IMR-90 (cell line): Measurements from ENCODE around the gene ATP12A. TPM values are rescaled to one million over a fixed set of nuclear protein-coding genes. Genes with fewer than 3 reads are reported as not detected.

Experiments used
- ATAC-seq: fragments of 200-7000 bp; cut with Tn5 transposase; 2 replicates; pipeline ENCODE4 v1.9.1; 2020; ENCODE audit warnings: low read depth, mild to moderate bottlenecking, moderate library complexity
- BruUV-seq: library from RNA; stranded (reverse); fragments of 400-500 nt; replicated peaks from 2 replicates; lab custom pipeline; 2021; lab: Mats Ljungman, UMichigan
- CTCF ChIA-PET: fragments of 300-600 bp; formaldehyde crosslinking; extraction: SDS; loops from one replicate; lab custom pipeline; 2021; ENCODE audit warnings: antibody characterized with exemption; lab: Yijun Ruan, JAX
- POLR2A ChIA-PET: fragments of 300-600 bp; sonication (Branson Sonifier 250); formaldehyde crosslinking; loops from one replicate; lab custom pipeline; 2022; ENCODE audit warnings: antibody characterized with exemption; ENCODE audit not compliant: unreplicated experiment; lab: Charles Lee
- DNase-seq: peaks from one replicate; pipeline ENCODE4 v3.0.0; 2013
- H2AFZ ChIP-seq: replicated peaks from 2 replicates; pipeline ENCODE3; 2013; ENCODE audit warnings: low read length, mild to moderate bottlenecking; ENCODE audit not compliant: poor library complexity
- H2AK5ac ChIP-seq: 2 replicates; pipeline ENCODE4 v1.6.1; 2013; ENCODE audit warnings: low read depth, low read length, inconsistent platforms
- H2AK9ac ChIP-seq: replicated peaks from 2 replicates; pipeline ENCODE3; 2013; ENCODE audit warnings: mild to moderate bottlenecking, low read depth, low read length, moderate library complexity; ENCODE audit not compliant: poor library complexity
- H2BK120ac ChIP-seq: 2 replicates; pipeline ENCODE4 v1.6.1; 2013; ENCODE audit warnings: low read depth, low read length, inconsistent platforms
- H2BK15ac ChIP-seq: 3 replicates; pipeline ENCODE4 v1.6.1; 2013; ENCODE audit warnings: low read depth, low read length, inconsistent platforms
- H2BK20ac ChIP-seq: 2 replicates; pipeline ENCODE4 v1.6.1; 2013; ENCODE audit warnings: low read depth, mild to moderate bottlenecking, inconsistent platforms, low read length, moderate library complexity
- H2BK5ac ChIP-seq: 2 replicates; pipeline ENCODE4 v1.6.1; 2013; ENCODE audit warnings: mild to moderate bottlenecking, low read depth, low read length, inconsistent platforms; ENCODE audit not compliant: poor library complexity, severe bottlenecking
- H3K14ac ChIP-seq: replicated peaks from 2 replicates; pipeline ENCODE4 v1.6.1; 2013; ENCODE audit warnings: low read depth, low read length, inconsistent platforms
- H3K18ac ChIP-seq: 2 replicates; pipeline ENCODE4 v1.6.1; 2013; ENCODE audit warnings: low read depth, low read length, control low read depth
- H3K23ac ChIP-seq: 2 replicates; pipeline ENCODE4 v1.6.1; 2013; ENCODE audit warnings: low read depth, low read length, inconsistent platforms
- H3K27ac ChIP-seq: 2 replicates; pipeline ENCODE4 v1.5.1; 2013; ENCODE audit warnings: mild to moderate bottlenecking, control low read depth, low read length; ENCODE audit not compliant: insufficient read depth
- H3K27me3 ChIP-seq: 2 replicates; pipeline ENCODE4 v1.6.1; 2013; ENCODE audit warnings: low read length; ENCODE audit not compliant: control insufficient read depth, insufficient read depth
- H3K36me3 ChIP-seq: 2 replicates; pipeline ENCODE4 v1.6.1; 2013; ENCODE audit warnings: low read length, mixed read lengths; ENCODE audit not compliant: control insufficient read depth, insufficient read depth
- H3K4ac ChIP-seq: 2 replicates; pipeline ENCODE4 v1.6.1; 2013; ENCODE audit warnings: low read depth, low read length, inconsistent platforms
- H3K4me1 ChIP-seq: 2 replicates; pipeline ENCODE4 v1.6.1; 2013; ENCODE audit warnings: low read length, mixed read lengths; ENCODE audit not compliant: control insufficient read depth, insufficient read depth
- H3K4me2 ChIP-seq: 2 replicates; pipeline ENCODE4 v1.6.1; 2013; ENCODE audit warnings: low read depth, mild to moderate bottlenecking, control low read depth, low read length, moderate library complexity
- H3K4me3 ChIP-seq: 2 replicates; pipeline ENCODE4 v1.5.1; 2013; ENCODE audit warnings: low read depth, mild to moderate bottlenecking, control low read depth, low read length, moderate library complexity; ENCODE audit not compliant: insufficient read depth
- H3K56ac ChIP-seq: 2 replicates; pipeline ENCODE4 v1.6.1; 2013; ENCODE audit warnings: low read length, inconsistent platforms; ENCODE audit not compliant: insufficient read depth; ENCODE audit errors: extremely low read depth
- H3K79me1 ChIP-seq, 2 experiments: 2 replicates each; pipeline ENCODE4 v1.6.1; 2013; ENCODE audit warnings: low read length in 2 of 2, inconsistent platforms in 1 of 2, low read depth in 1 of 2
- H3K9ac ChIP-seq: 2 replicates; pipeline ENCODE4 v1.6.1; 2013; ENCODE audit warnings: low read depth, low read length, control low read depth
- H3K9me1 ChIP-seq: 2 replicates; pipeline ENCODE4 v1.6.1; 2013; ENCODE audit warnings: low read length, inconsistent platforms; ENCODE audit not compliant: insufficient read depth
- H3K9me3 ChIP-seq: 2 replicates; pipeline ENCODE4 v1.6.1; 2013; ENCODE audit warnings: low read length; ENCODE audit not compliant: control insufficient read depth, insufficient read depth
- H4K20me1 ChIP-seq: 2 replicates; pipeline ENCODE4 v1.6.1; 2013; ENCODE audit warnings: low read length, inconsistent platforms; ENCODE audit not compliant: insufficient read depth
- H4K5ac ChIP-seq: 2 replicates; pipeline ENCODE4 v1.6.1; 2013; ENCODE audit warnings: mild to moderate bottlenecking, low read depth, low read length, control low read depth
- H4K8ac ChIP-seq, 2 experiments: 2 replicates each; pipeline ENCODE4 v1.6.1; 2013; ENCODE audit warnings: low read depth in 2 of 2, low read length in 2 of 2, control low read depth in 1 of 2, inconsistent platforms in 1 of 2
- H4K91ac ChIP-seq: 2 replicates; pipeline ENCODE4 v1.6.1; 2013; ENCODE audit warnings: low read depth, low read length, inconsistent platforms; ENCODE audit not compliant: insufficient read depth
- BHLHE40 ChIP-seq: fragments of 150-350 bp; IDR thresholded peaks from 2 replicates; pipeline ENCODE4 v1.6.1; 2016; ENCODE audit warnings: mild to moderate bottlenecking, low read depth, low read length
- CEBPB ChIP-seq: IDR thresholded peaks from 2 replicates; pipeline ENCODE4 v1.6.1; 2012; ENCODE audit warnings: low read depth, low read length, improper control_type of control experiment
- CHD1 ChIP-seq: IDR thresholded peaks from 2 replicates; pipeline ENCODE4 v1.6.1; 2012; ENCODE audit warnings: low read depth, low read length, improper control_type of control experiment
- CTCF ChIP-seq: conservative IDR thresholded peaks from 2 replicates; pipeline ENCODE4 v1.5.1; 2012; ENCODE audit warnings: mild to moderate bottlenecking, low read depth, low read length, improper control_type of control experiment
- ELK1 ChIP-seq: fragments of 150-350 bp; IDR thresholded peaks from 2 replicates; pipeline ENCODE4 v1.6.1; 2016; ENCODE audit warnings: low read depth, mild to moderate bottlenecking, low read length, moderate library complexity, borderline replicate concordance
- FOS ChIP-seq: fragments of 150-350 bp; IDR thresholded peaks from 2 replicates; pipeline ENCODE4 v1.6.1; 2016; ENCODE audit warnings: low read depth, low read length
- MAFK ChIP-seq: IDR thresholded peaks from 2 replicates; pipeline ENCODE4 v1.6.1; 2012; ENCODE audit warnings: low read depth, low read length, improper control_type of control experiment
- MAZ ChIP-seq: IDR thresholded peaks from 2 replicates; pipeline ENCODE4 v1.6.1; 2012; ENCODE audit warnings: low read depth, mild to moderate bottlenecking, low read length, improper control_type of control experiment, moderate library complexity, borderline replicate concordance
- MXI1 ChIP-seq: IDR thresholded peaks from 2 replicates; pipeline ENCODE4 v1.6.1; 2012; ENCODE audit warnings: low read depth, mild to moderate bottlenecking, low read length, moderate library complexity, borderline replicate concordance
- NFE2L2 ChIP-seq: fragments of 150-350 bp; IDR thresholded peaks from 2 replicates; pipeline ENCODE4 v1.6.1; 2016; ENCODE audit warnings: low read depth, mild to moderate bottlenecking, low read length
- POLR2A ChIP-seq: IDR thresholded peaks from 2 replicates; pipeline ENCODE4 v1.6.1; 2012; ENCODE audit warnings: mild to moderate bottlenecking, low read depth, low read length
- RAD21 ChIP-seq: IDR thresholded peaks from 2 replicates; pipeline ENCODE4 v1.6.1; 2012; ENCODE audit warnings: low read length, improper control_type of control experiment
- RCOR1 ChIP-seq: IDR thresholded peaks from 2 replicates; pipeline ENCODE4 v1.6.1; 2012; ENCODE audit warnings: mild to moderate bottlenecking, low read length, improper control_type of control experiment; ENCODE audit not compliant: insufficient replicate concordance
- RFX5 ChIP-seq: IDR thresholded peaks from 2 replicates; pipeline ENCODE4 v1.8.0; 2012; ENCODE audit warnings: low read depth, mild to moderate bottlenecking, low read length, moderate library complexity
- SMC3 ChIP-seq: fragments of 150-350 bp; IDR thresholded peaks from 2 replicates; pipeline ENCODE4 v1.6.1; 2016; ENCODE audit warnings: low read depth, mild to moderate bottlenecking, antibody characterized with exemption, low read length, moderate library complexity
- USF2 ChIP-seq: fragments of 150-350 bp; IDR thresholded peaks from 2 replicates; pipeline ENCODE4 v1.6.1; 2017; ENCODE audit warnings: mild to moderate bottlenecking, antibody characterized with exemption, low read length, low read depth
- WGBS, 2 experiments: methylation state at CpG; one replicate each; pipeline versions ENCODE4 v1.1.5 to v1.1.7; 2013; ENCODE audit warnings: missing lambda C conversion rate in 2 of 2; ENCODE audit not compliant: insufficient read length in 1 of 2; ENCODE audit errors: extremely low coverage in 2 of 2; 5-methylcytosine and 5-hydroxymethylcytosine counted together
- dilution Hi-C: fragments of 300-500 bp; cut with HindIII; formaldehyde crosslinking; loops from one replicate; pipeline ENCODE4 v1.14.3; 2018; ENCODE audit warnings: low sequenced_read_pairs; ENCODE audit not compliant: unreplicated experiment
- in situ Hi-C: fragments of 300-500 bp; cut with MboI; formaldehyde crosslinking; loops from 3 replicates; pipeline ENCODE4 v1.14.3; 2019; ENCODE audit warnings: low sequenced_read_pairs, inconsistent platforms, mixed read lengths
- intact Hi-C: fragments of 100-400 bp; cut with micrococcal nuclease; formaldehyde crosslinking; loops from 2 replicates; pipeline ENCODE4 v1.10.0; 2022
- polyA plus RNA-seq, 3 experiments: library from polyadenylated mRNA; depleted of rRNA; stranded (reverse); fragments of >200 nt; gene quantifications; 2 replicates each; pipeline ENCODE4 v1.2.3, GENCODE V29; 2012; ENCODE audit warnings: low replicate concordance in 1 of 3
- total RNA-seq: library from RNA; depleted of rRNA; stranded (reverse); fragments of >200 nt; gene quantifications from 2 replicates; pipeline ENCODE4 v1.2.3, GENCODE V29; 2012

The ATP12A gene
- total and polyA plus RNA-seq, 2 of the 4 experiments (the other 2 are of a cell fraction), result not detected

- no peak overlapping the region for H2AK9ac ChIP-seq
- intact Hi-C loops (no loop called here), in situ Hi-C loops (no loop called here), dilution Hi-C loops (no loop called here)
- H2BK5ac ChIP-seq, result no peak overlapping the region
- H4K20me1 ChIP-seq, result no peaks in the 10 kb centered on the region
- H4K91ac ChIP-seq, result no peak overlapping the region
- ATAC-seq (no peak), DNase-seq (no peak)
- H2BK15ac ChIP-seq, result no peak overlapping the region
- no TSS peak for BruUV-seq
- peaks cover 12% of the 10 kb centered on the region for H3K27me3 ChIP-seq
- H4K8ac ChIP-seq, result no peak overlapping the region
- H2AFZ ChIP-seq, result no peak overlapping the region
- no peaks in the 10 kb centered on the region for H3K36me3 ChIP-seq
- no peak overlapping the region for H2AK5ac ChIP-seq
- ChIA-PET CTCF (no interaction called here), POLR2A (no interaction called here)
- no peak overlapping the region for H3K23ac ChIP-seq
- H3K9ac ChIP-seq, result no peak overlapping the region
- H3K18ac ChIP-seq, result no peak overlapping the region
- H3K14ac ChIP-seq, result no peak overlapping the region
- H3K9me3 ChIP-seq, result no peaks in the 10 kb centered on the region
- H2BK120ac ChIP-seq, result no peak overlapping the region
- no peak overlapping the region for H3K4ac ChIP-seq
- H3K56ac ChIP-seq, result no peak overlapping the region
- H2BK20ac ChIP-seq, result no peak overlapping the region
- TF ChIP-seq BHLHE40 (no peak), RAD21 (no peak), MAZ (no peak), RCOR1 (no peak), CHD1 (no peak), SMC3 (no peak), FOS (no peak), NFE2L2 (no peak), RFX5 (no peak), USF2 (no peak), ELK1 (no peak), MXI1 (no peak), CEBPB (no peak), POLR2A (no peak), CTCF (no peak), MAFK (no peak)
- no peak overlapping the region for H3K4me3 ChIP-seq
- no CpG with 5 or more reads among the region's 5 CpGs for WGBS, 2 experiments
- H3K27ac ChIP-seq, result no peak overlapping the region
- H3K79me1 ChIP-seq, result no peaks in the 10 kb centered on the region
- no peaks in the 10 kb centered on the region for H3K9me1 ChIP-seq
- H3K4me2 ChIP-seq, result no peak overlapping the region
- no peak overlapping the region for H4K5ac ChIP-seq
- no peaks in the 10 kb centered on the region for H3K4me1 ChIP-seq
Measured at GRCh38 chr13:24699541-24699940, 19.3 kb downstream of the ATP12A start.
